ENCODE measurements around the gene AP1M2.
"Not testable (repeated sequence)": the region's sequence is repeated elsewhere in the genome, so short reads cannot be mapped to it uniquely, and the experiment has no call there.

AP1M2 gene

DNA sequence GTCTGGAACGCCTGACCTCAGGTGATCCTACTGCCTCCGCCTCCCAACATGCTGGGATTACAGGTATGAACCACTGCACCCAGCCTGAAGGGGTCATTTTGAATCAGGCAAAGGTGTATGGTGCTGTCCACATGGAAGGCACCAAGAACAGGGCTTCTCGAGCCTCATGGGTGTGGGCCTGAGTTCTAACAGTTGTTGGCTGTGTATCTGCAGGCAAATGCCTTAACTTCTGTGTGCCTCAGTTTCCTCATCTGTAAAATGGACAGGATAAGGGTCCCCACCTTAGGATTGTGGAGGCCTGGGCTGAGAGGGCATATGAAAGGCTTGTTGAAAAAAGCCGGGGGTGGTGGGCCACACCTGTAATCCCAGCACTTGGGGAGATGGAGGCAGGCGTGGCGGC, 9.2 kb downstream of the AP1M2 start:
- no peaks in the 10 kb centered on the region for H3K9me3 Mint-ChIP-seq

DNA sequence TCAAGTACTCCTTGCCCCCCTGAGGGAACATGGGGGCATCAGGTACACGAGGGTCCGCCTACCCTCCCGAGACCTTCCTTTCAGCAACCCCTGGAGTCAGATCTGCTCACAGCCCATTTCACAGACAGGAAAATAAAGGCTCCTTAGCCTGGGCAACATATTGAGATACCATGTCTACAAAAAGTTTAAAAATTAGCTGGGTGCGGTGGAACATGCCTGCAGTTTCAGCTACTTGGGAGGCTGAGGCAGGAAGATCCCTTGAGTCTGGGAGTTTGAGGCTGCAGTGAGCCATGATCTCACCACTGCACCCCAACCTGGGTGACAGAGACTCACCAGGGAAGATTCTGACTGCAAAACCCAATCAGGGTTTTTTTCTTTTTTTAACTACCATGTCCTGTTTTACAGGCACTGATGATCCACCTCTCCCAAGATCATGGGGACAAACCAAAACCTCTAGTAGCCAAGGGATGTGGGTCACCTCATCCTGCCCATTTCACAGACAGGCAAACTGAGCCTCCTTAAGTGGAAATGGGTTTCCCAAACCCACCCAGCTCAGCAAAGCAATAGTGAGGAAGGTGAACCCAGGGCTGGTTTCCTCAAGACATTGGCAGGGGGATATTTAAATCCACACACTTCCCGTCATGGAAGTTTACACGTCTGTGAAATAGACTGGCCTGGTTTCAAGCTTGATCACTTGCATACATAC, 11.9 kb downstream of the AP1M2 start:
- ATAC-seq (no peak), DNase-seq (no peak)
- Mint-ChIP-seq H3K4me3 (no peak overlapping the region), H3K4me1 (peaks cover 15% of the 10 kb centered on the region), H3K27me3 (no peaks in the 10 kb centered on the region), H3K27ac (no peak overlapping the region), H3K9me3 (no peaks in the 10 kb centered on the region)

More for the DNA sequence above, 9.2 kb downstream of the AP1M2 start:
- ATAC-seq (no peak), DNase-seq (no peak)
- H3K27me3 Mint-ChIP-seq = no peaks in the 10 kb centered on the region
- no peak overlapping the region for H3K4me3 Mint-ChIP-seq
- H3K4me1 Mint-ChIP-seq = peaks cover 10% of the 10 kb centered on the region
- H3K27ac Mint-ChIP-seq = no peak overlapping the region

DNA sequence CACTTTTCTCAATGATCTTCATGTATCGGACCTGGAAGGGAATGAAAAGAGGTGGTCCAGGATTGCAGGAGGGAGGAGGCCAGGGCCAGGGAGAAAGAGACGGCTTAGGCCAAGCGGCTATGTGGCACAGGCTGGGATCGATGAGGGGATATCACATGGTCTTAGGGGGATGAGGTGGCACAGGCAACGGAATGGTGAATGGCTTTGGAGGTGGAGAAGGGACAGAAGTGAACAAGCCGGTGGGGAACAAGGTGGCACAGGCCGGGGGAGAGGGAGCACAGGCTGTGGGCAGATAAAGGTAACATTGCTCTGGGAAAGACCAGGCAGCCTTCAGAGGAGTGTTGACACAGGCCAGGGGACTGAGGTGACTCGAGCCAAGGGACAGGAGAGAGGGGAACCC, 12.7 kb downstream of the AP1M2 start:
- Mint-ChIP-seq H3K9me3 (no peaks in the 10 kb centered on the region), H3K27me3 (no peaks in the 10 kb centered on the region), H3K4me3 (no peak overlapping the region), H3K27ac (peak overlapping the region in 1 of 2 donors; percentile 72), H3K4me1 (peaks cover 17% of the 10 kb centered on the region)
- ATAC-seq (no peak), DNase-seq (no peak)

- not testable (repeated sequence) for H3K27me3 Mint-ChIP-seq, ATAC-seq, H3K9me3 Mint-ChIP-seq, H3K4me3 Mint-ChIP-seq, H3K27ac Mint-ChIP-seq, DNase-seq
- H3K4me1 Mint-ChIP-seq = peaks cover 22% of the 10 kb centered on the region
These were observed 13.3 kb downstream of the AP1M2 start for GRCh38 chr19:10573793-10574192.

DNA sequence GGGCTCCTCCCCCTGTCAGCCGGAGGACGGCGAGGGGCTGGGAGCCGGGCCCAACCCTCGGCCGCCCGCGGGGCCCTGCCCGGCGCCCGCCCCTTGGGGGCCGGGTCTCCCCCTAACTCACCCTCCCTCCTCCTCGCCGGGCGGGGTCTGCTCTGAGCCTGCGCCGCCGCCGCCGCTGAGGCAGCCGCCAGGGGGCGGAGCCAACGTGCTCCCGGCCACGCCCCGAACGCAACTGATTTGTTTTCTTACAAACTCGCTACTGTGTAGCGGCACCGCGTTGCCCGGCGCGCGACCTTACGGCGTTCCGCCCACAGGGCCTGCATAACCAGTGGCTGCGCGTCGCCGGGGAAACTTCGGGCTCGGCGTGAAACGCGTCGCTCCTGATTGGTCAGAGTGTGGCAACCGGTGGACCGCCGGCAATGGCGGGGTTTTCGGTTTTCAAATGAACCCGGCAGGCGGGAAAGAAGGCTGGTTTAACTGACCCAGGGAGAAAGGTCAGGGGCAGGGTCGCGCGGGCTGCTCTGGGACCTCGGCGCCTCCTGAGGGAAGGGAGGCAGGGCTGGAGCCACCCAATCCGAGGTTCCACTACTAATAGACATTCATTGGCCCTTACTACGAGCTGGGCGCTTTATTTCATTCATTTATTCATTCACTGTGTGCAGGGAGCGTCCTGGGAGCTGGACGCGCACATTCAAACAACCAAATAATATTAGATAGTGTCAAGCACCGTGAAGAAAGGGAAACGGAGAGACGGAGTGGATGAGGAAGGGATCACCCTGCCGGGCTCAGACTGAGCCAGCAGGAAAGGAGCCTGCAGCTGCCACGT, 18.1 kb downstream of the AP1M2 start, which contains the start of gene CDKN2D:
TSS of gene CDKN2D (minus strand) at position 154 of the 826 bp plus-strand sequence. CDS start 326 bp downstream, outside the sequence.
- Mint-ChIP-seq H3K4me1 (peaks cover 55% of the 10 kb centered on the region), H3K4me3 (peak within 1 kb of the TSS; percentile 97 to 98), H3K27me3 (no peaks in the 10 kb centered on the region), H3K9me3 (no peaks in the 10 kb centered on the region), H3K27ac (peak within 1 kb of the TSS; percentile 95)
- ATAC-seq (peak; percentile 82), DNase-seq (peak; percentile 100)

DNA sequence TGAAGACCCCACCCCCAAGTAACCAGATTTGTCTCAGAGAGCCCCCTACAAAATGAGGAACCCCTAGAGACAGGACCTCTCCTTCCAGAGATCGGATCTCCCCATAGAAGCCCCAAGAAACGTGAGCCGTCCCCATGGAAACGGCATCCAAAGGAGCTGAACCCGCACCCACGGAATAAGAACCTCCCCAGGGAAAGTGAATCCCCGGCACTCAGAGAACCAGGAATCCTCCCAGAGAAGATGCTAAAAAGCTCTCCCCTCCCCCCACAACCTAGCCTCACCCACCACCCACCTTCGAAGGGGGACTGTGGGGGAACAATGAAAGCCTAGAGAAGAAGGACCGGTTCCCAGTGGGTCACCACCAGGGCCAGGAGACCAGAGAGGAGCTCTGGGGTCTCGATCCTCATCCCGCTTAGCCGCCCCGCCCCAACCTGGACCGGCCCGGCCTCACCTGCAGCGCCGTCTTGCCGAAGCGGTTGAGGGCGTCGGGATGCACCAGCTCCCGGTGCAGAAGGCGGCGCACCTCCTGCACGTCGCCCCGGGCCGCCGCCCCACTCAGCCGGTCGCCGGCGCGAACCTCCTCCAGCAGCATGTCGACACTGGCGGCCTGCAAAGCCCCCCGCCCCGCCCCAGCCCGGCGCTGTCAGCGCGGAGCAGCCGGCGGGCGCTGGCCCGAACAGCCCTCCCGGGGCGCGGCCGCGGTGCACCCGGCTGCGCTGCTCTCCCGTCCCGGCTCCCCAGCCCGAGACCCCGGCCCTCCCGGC, 18.9 kb downstream of the AP1M2 start:
- peak; percentile 84 to 90 for DNase-seq
- ATAC-seq = peak; percentile 47
- peak overlapping the region; percentile 87 to 95 for H3K27ac Mint-ChIP-seq
- peaks cover 55% of the 10 kb centered on the region for H3K4me1 Mint-ChIP-seq
- no peaks in the 10 kb centered on the region for H3K9me3 Mint-ChIP-seq
- peak overlapping the region; percentile 97 to 98 for H3K4me3 Mint-ChIP-seq
- no peaks in the 10 kb centered on the region for H3K27me3 Mint-ChIP-seq

- peak overlapping the region; percentile 97 to 98 for H3K4me3 Mint-ChIP-seq
- no peak for ATAC-seq
- no peak for DNase-seq
- H3K27me3 Mint-ChIP-seq = no peaks in the 10 kb centered on the region
- H3K27ac Mint-ChIP-seq = peak overlapping the region; percentile 87 to 95
- H3K9me3 Mint-ChIP-seq = no peaks in the 10 kb centered on the region
- peaks cover 55% of the 10 kb centered on the region for H3K4me1 Mint-ChIP-seq
These were observed 19.5 kb downstream of the AP1M2 start for GRCh38 chr19:10567656-10568055.

DNA sequence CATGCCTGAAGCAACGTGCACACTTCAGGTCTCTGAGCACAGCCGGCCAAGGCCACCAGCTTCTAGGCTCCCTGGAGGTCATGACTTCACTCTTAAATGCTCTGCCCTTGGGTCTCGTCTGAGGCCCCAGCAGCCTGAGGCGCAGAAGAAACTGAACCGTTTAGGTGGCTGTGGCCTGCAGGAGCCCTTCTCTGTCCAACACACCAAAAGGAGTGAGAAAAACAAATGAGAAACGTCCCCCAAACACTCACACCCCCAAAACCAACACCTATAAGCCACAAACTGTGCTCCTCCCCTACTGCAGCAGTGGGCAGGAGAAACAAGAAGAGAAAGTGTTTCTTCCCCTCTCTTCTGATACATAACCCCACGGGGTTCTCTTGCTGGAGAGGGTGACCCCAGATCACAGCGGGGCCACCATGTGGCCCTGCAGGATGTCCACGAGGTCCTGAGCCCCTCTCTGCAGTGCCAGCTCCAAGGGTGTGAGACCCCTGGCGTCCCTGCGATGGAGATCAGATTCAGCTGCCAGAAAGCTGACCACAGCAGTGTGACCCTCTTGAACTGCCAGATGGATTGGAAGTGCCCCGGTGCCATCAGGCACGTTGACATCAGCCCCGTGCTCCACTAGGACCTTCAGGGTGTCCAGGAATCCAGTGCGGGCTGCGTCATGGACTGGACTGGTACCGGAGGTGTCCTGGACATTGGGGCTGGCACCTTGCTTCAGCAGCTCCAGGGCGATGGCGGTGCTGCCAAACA, 20.3 kb downstream of the AP1M2 start:
- peaks cover 51% of the 10 kb centered on the region for H3K4me1 Mint-ChIP-seq
- peak overlapping the region; percentile 98 for H3K27ac Mint-ChIP-seq
- peak; percentile 84 to 88 for DNase-seq

DNA sequence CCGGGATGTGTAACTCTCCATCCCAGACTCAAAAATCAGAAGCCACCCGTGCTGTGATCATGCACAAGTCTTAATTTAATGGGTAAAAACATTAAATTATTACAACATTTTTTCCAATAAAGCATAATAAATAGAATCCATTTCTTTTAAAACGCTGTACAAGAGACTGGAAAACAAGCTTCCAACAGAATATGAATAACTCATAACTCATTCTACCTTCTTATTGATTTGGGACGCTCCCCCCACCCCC, 20.8 kb downstream of the AP1M2 start:
- peaks cover 56% of the 10 kb centered on the region for H3K4me1 Mint-ChIP-seq

More for the DNA sequence above, 20.3 kb downstream of the AP1M2 start:
- Mint-ChIP-seq H3K4me3 (peak overlapping the region; percentile 97 to 98), H3K27me3 (no peaks in the 10 kb centered on the region), H3K9me3 (no peaks in the 10 kb centered on the region)
- ATAC-seq = peak; percentile 48

DNA sequence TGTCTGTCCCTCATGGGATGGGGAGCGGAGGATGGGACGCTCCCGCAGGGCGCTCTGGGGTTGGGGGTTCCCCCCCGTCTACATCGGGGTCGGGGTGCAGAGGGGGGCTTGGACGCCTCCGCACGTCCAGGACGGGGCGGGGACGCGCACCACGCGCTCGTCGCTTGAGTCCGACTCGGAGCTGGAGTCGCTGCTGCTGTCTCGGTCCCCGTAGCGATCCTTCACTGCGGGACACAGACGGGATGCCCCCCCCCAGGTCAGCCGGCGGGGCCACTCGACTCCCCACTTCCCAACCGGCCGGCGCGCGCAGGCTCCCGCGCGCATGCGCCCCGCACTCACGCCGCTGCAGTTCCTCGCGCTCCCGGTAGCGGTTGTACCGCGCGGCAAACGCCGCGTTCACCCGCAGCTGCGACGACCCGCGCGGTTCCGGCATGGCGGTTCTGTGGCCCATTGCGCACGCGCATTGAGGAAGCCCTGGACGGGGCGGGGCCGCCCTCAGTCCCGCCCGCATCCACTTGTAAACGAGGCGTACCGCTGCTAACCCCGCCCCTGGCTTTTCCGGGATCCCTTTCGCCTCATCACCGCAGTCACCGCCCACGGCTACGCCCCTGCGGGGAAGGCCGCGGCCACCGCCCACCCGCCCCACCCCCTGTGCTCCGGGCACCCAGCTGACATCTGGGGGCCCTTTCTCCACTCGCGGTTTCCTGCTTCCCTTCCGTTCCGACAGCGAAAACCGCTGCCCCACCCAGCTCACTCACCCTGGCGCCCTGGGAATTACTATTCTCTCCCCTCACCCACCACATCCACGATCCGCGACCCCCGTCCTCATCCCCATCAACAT, 21.3 kb downstream of the AP1M2 start, which contains the start of gene KRI1:
TSS of gene KRI1 (minus strand) at position 444 of the 841 bp plus-strand sequence. CDS start at position 433, 11 bp downstream.
- ATAC-seq = peak; percentile 52
- Mint-ChIP-seq H3K4me1 (peaks cover 58% of the 10 kb centered on the region), H3K4me3 (peak within 1 kb of the TSS; percentile 97 to 98), H3K9me3 (no peaks in the 10 kb centered on the region), H3K27ac (peak within 1 kb of the TSS; percentile 98 to 99), H3K27me3 (no peaks in the 10 kb centered on the region)
- peak; percentile 99 to 100 for DNase-seq

More for the DNA sequence above, 20.8 kb downstream of the AP1M2 start:
- Mint-ChIP-seq H3K27me3 (no peaks in the 10 kb centered on the region), H3K4me3 (peak overlapping the region; percentile 97 to 98), H3K9me3 (no peaks in the 10 kb centered on the region), H3K27ac (peak overlapping the region; percentile 98)
- ATAC-seq (no peak), DNase-seq (no peak)

- Mint-ChIP-seq H3K27ac (peak overlapping the region; percentile 95 to 99), H3K27me3 (no peaks in the 10 kb centered on the region), H3K4me1 (peaks cover 58% of the 10 kb centered on the region), H3K9me3 (no peaks in the 10 kb centered on the region), H3K4me3 (peak overlapping the region; percentile 97 to 98)
- ATAC-seq = peak; percentile 10
- DNase-seq = peak; percentile 52 to 68
These were observed 22.0 kb downstream of the AP1M2 start for GRCh38 chr19:10565028-10565566.

DNA sequence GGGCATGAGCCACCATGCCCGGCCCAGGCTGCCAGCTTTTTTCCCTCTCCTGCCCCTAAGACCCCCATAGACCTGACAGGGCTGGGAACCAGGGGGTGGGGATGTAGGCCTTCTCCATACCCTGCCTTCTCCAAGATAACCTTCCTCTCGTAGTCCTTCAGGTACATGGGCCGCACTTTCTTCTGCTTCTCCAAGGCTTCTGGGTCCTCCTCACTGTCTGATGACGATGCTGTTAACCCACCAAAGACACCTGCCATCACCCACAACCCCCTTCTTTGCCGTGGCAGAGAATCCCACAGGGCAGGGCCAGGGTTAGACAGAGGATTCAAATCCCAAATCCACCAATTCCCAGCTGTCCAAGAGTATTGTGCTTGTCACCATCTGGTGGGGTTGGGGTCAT, 24.5 kb downstream of the AP1M2 start:
- Mint-ChIP-seq H3K27me3 (no peaks in the 10 kb centered on the region), H3K4me1 (peaks cover 69% of the 10 kb centered on the region), H3K4me3 (no peak overlapping the region), H3K27ac (no peak overlapping the region), H3K9me3 (no peaks in the 10 kb centered on the region)
- DNase-seq (no peak), ATAC-seq (no peak)

DNA sequence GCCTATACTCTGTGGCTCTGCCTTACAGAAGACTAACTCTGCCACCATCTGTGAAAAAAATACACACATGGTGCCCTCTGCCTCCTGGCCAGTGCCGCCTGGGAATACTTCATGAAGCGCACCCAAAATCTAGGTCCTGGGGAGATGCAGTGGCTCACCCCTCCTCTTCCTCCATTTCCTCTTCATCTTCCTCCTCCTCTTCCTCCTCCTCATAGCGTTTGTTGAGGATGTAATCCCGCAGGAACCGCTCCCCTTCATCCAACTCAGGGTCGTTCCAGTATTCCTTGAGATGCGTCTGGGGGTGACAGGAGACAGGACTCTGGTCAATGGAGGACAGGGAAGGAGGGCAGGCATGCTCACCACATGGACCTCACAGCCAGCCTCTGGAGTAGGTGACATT, 27.0 kb downstream of the AP1M2 start:
- H3K27me3 Mint-ChIP-seq = no peaks in the 10 kb centered on the region
- no peaks in the 10 kb centered on the region for H3K9me3 Mint-ChIP-seq
- DNase-seq = no peak
- peaks cover 58% of the 10 kb centered on the region for H3K4me1 Mint-ChIP-seq
- H3K27ac Mint-ChIP-seq = no peak overlapping the region
- H3K4me3 Mint-ChIP-seq = no peak overlapping the region
- no peak for ATAC-seq

DNA sequence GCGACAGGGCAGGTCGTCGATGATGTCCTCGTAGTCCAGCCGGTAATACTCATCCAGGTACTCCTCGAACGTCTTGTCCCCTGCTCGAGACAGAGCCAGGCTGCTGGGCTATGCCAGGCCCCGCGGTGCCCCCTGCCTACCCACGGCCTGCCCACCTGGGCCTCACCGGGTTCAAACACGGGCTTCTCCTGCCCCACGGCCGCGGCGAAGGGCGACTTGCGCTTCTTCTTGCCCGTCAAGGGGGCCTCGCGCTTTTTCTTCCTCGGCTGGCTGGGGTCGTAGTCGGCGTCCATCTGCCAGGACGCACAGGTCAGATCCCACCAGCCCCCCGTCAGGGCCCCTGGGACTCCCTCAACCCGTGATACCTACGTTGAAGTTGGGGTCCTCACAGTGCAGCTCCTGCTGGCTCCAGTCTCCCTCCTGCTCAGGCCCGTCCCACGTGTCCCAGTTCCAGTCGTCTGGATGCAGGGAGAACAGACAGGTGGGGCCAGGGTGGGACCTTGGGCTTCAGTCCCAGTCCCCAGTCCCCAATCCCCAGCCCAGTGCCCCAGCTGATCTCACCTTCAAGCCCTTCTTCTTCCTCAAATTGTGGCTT, 29.4 kb downstream of the AP1M2 start:
- DNase-seq (no peak), ATAC-seq (no peak)
- peaks cover 73% of the 10 kb centered on the region for H3K4me1 Mint-ChIP-seq
- H3K4me3 Mint-ChIP-seq = no peak overlapping the region
- H3K9me3 Mint-ChIP-seq = no peaks in the 10 kb centered on the region
- no peaks in the 10 kb centered on the region for H3K27me3 Mint-ChIP-seq
- peak overlapping the region in 1 of 2 donors; percentile 86 for H3K27ac Mint-ChIP-seq

All from stimulated activated naive CD8-positive, alpha-beta T cell treated with anti-CD3 and anti-CD28 coated beads, Interleukin-15, amount 100 ng/mL, for 72 hours (primary cell).